HG02623 (cell line): ENCODE results near the gene PNMA8A.

Experiments
- ATAC-seq: cut with Tn5 transposase; IDR thresholded peaks from one replicate; pipeline ENCODE4 v1.9.1; 2021; ENCODE audit warnings: moderate library complexity; ENCODE audit not compliant: unreplicated experiment

Gene PNMA8A

GRCh38 chr19:46431824-46432223 lies 39.5 kb downstream of the PNMA8A start:
- ATAC-seq = no peak

DNA sequence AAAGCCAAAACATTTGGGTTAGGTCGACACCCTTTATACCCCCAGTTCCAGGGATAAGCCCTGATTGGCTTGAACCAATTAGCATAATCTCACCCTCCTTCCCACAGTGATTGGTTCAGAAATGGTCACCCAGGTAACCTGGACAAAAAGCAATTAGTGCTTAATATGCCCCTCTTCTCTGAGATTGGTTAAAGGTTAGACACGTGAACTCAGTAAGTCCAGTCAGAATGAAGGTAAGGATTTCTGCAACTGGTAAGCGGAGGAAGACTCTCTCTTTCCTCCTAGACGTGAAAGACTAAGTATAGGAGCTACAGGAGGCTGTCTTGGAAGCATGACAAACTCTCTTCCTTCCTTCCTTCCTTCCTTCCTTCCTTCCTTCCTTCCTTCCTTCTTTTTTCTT lies 41.4 kb downstream of the PNMA8A start:
- ATAC-seq = no peak

DNA sequence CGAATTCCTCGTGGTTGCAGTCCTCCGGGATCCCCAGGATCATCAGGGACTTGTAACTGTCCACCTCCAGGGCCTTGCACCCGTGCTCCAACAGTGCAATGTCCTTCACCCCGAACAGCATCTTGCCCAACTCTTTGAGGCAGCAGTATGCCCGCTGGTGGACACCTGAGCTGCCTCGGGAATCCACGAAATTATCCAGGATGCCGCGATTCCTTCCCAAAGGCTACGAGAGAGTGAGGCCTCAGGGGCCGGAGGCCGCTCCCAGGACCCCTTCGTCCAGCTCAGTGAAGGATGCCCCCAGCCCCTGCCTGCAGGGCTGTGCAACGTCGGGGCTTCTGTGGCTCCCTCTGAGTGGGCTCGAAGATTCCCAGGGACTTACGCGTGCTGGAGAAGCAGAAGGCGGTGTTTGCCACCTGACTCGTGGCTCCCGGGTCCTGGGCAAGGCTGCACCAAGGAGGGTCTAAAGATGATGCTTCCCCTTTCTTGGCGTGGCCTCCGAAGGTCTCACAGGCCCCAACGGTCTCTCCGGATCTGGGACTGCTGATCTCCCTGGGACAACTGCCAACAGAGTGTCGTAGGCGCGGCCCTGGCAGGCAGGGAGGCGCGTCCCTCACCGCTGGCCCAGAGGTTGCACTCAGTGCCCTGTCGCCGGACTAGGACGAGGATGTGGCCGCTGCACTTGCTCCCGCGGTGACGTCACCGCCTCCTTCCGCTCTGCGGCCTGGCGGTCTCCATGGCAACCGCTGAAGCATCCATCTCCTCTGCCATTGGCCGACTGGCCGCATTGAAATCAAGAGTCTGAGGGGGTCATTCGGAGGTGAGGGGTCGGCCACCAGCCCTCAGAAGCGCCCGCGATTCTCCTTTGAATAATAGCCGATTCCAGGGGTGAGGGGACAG lies 42.9 kb downstream of the PNMA8A start, which contains the start of gene PNMA8C:
PNMA8C (minus strand) TSS at position 698 of the 897 bp plus-strand sequence; CDS start at position 121, 577 bp downstream.
- ATAC-seq = no peak

DNA sequence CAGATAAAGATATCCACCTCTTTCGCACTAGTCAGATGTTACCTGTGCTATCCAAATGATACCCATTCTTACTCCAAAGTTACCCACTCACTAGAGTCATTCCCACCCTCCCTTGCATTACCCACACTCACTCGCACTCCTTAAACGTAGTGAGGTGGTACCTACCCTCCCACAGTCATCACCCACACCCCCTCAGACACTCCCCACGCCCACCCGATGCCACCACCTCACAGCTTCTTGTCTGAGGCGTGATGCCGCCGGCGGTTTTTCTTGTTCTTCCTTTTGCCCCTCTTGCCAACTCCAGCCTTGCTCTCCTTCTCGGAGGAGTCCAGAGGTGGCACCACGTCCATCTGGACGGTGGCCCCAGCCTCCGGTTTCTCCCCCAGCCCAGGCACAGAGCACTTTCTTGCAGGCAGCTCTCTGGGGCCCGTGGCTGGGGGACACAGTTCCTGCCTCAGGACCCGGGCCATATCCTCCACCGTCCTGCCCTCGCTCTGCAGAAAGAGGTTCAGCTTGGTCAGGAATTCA lies 43.8 kb downstream of the PNMA8A start:
- no peak for ATAC-seq

GRCh38 chr19:46426506-46427162 lies 44.7 kb downstream of the PNMA8A start:
- ATAC-seq = no peak

DNA sequence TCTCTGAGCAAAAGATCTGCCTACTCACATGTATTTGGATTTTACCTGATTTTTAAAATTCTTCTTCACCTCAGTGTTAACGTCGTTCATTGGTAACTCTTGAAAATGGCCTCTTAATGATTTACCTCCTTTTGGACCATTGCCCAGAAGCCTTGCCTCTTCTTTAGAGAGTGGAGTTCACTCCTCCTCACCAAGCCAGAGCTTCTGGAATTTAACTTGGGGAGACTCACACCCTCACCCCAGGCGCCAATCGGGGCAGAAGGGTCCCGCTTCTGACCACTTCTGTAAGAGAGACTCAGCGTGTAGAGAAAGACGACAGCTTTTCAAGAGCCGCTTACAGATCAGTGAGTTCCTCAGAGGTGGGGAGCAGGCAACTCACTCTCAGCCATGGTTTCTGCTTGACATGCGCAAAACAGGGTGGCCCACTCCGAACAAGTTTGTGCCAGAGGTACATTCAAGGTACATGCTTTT lies 45.3 kb downstream of the PNMA8A start:
- ATAC-seq = no peak

- no peak for ATAC-seq
Observed at GRCh38 chr19:46423188-46423587, 48.2 kb downstream of the PNMA8A start.

GRCh38 chr19:46422344-46422743 lies 49.0 kb downstream of the PNMA8A start:
- no peak for ATAC-seq

GRCh38 chr19:46420056-46420455 lies 51.3 kb downstream of the PNMA8A start:
- no peak for ATAC-seq
